Measurements from ENCODE around the gene ARHGEF16.

Gene ARHGEF16

DNA sequence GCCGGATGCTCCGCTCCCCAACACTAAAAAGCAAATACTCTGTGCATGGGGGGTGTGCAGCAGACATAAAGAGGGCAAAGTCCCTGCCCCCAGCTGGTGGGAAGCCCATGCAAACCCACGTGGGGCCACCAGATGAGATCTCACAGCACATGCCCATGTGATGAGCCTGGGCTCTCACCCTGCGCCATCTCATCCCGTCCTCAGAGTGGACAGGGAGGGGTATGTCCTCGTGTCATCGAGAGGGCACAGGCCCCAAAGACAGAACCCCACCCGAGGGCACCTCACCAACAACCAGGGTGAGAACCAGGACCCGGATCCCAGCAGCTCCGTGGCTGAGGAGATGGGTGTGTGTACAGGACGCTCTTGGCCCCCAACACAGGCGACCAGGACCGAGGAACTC is 25.1 kb upstream of the ARHGEF16 start:
- Histone ChIP-seq H3K9ac (ENCODE audit: low read depth, low read length) (no peak overlapping the region), H3K9me3 (ENCODE audit: control insufficient read depth, insufficient read depth, low read length) (no peaks in the 10 kb centered on the region), H3K4me1 (ENCODE audit: insufficient read depth, low read length) (no peaks in the 10 kb centered on the region), H3K36me3 (ENCODE audit: insufficient read depth, low read length) (no peaks in the 10 kb centered on the region)

DNA sequence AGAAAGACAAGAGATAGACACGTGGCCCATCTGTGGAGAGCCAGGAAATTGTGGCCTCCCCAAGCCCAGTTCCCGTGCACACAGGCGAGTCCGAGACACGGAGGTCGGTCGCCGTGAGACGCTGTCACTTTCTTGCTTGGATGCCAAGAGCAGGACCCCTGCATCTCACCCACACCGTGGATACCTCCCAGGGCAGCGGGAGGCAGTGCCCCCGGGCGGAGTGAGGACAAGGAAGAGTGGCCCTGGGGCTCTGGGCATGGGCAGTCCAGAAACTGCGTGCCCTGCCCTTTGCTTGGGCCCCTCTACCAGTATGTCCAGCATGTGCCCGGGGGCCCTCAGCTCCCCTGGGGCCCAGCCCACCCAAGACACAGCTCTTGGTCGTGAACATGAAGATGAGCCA is 24.7 kb upstream of the ARHGEF16 start:
- Histone ChIP-seq H3K4me1 (ENCODE audit: insufficient read depth, low read length) (no peaks in the 10 kb centered on the region), H3K9me3 (ENCODE audit: control insufficient read depth, insufficient read depth, low read length) (no peaks in the 10 kb centered on the region), H3K9ac (ENCODE audit: low read depth, low read length) (no peak overlapping the region), H3K36me3 (ENCODE audit: insufficient read depth, low read length) (no peaks in the 10 kb centered on the region)

DNA sequence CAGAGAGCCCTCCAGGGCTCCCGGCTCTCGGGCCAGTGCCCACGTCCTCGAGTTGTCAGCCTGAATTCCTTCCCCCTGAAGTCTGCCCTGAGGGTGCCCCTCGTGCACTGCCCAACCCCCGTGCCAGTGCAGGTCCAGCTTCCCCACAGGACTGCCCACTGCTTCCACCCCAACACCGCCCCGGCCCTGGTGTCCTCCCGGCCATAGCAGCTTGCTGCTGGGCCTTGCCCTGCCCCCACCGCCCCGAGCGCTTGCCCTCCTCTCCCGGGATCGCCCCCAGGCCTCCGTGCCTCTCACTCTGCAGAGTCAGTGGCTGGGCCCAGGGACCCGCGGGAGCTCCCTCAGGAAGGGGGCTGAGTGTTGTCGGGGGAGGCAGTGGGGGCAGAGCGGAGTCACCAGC is 24.1 kb upstream of the ARHGEF16 start:
- H3K4me1 ChIP-seq (ENCODE audit: insufficient read depth, low read length): no peaks in the 10 kb centered on the region
- H3K36me3 ChIP-seq (ENCODE audit: insufficient read depth, low read length): no peaks in the 10 kb centered on the region
- H3K9me3 ChIP-seq (ENCODE audit: control insufficient read depth, insufficient read depth, low read length): no peaks in the 10 kb centered on the region
- no peak overlapping the region for H3K9ac ChIP-seq (ENCODE audit: low read depth, low read length)

DNA sequence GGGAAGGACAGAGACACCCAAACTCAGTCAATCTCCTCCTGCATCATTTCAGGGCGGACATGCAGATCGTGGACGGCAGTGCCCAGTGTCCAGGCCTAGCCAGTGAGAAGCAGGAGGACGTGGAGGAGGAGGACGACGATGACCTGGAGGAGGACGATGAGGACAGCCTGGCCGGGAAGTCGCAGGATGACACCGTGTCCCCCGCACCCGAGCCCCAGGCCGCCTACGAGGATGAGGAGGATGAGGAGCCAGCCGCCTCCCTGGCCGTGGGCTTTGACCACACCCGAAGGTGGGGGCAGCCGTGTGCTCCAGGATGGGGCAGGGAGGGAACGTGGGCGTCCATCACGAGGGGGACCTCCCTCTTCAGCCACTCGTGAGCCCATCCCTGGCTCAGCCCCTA is 23.6 kb upstream of the ARHGEF16 start:
- H3K9ac ChIP-seq (ENCODE audit: low read depth, low read length): no peak overlapping the region
- no peaks in the 10 kb centered on the region for H3K4me1 ChIP-seq (ENCODE audit: insufficient read depth, low read length)
- no peaks in the 10 kb centered on the region for H3K9me3 ChIP-seq (ENCODE audit: control insufficient read depth, insufficient read depth, low read length)
- H3K36me3 ChIP-seq (ENCODE audit: insufficient read depth, low read length): no peaks in the 10 kb centered on the region

DNA sequence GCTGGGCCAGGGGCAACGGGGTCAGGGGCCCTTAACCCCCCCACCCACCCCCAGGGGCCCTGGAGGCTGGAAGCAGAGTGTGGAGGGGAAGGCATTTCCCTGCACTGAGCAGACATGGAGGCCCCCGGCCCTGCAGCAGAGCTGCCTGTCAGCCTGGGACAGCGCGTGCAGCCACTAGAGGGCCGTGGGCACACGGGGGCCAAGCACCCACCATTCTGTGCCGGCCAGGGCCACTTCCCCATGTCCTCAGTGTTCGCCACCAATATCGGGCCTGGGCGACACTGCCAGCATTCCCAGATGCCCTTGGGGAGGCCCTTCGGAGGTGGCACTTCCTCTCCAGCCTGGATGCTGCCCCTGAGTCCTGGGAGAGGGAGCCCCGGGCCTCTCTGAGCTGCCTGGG is 23.2 kb upstream of the ARHGEF16 start:
- no peaks in the 10 kb centered on the region for H3K4me1 ChIP-seq (ENCODE audit: insufficient read depth, low read length)
- H3K9ac ChIP-seq (ENCODE audit: low read depth, low read length): no peak overlapping the region
- no peaks in the 10 kb centered on the region for H3K9me3 ChIP-seq (ENCODE audit: control insufficient read depth, insufficient read depth, low read length)
- H3K36me3 ChIP-seq (ENCODE audit: insufficient read depth, low read length): no peaks in the 10 kb centered on the region

DNA sequence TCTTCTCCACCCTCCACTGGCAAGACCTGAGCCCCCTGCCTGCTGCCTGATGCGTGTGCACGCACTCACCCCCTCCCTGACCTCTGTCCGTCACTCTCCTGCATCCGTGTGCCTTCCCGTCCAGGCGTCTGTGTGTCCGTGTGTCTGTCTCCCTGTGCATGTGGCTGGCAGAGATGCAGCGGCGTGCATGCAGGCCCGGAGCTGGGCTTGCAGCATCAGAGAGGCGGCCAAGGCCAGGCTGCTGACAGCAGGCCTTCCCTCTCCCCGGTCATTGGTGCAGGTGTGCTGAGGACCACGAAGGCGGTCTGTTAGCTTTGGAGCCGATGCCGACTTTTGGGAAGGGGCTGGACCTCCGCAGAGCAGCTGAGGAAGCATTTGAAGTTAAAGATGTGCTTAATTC is 22.8 kb upstream of the ARHGEF16 start:
- no peaks in the 10 kb centered on the region for H3K36me3 ChIP-seq (ENCODE audit: insufficient read depth, low read length)
- H3K9ac ChIP-seq (ENCODE audit: low read depth, low read length): no peak overlapping the region
- no peaks in the 10 kb centered on the region for H3K4me1 ChIP-seq (ENCODE audit: insufficient read depth, low read length)
- no peaks in the 10 kb centered on the region for H3K9me3 ChIP-seq (ENCODE audit: control insufficient read depth, insufficient read depth, low read length)

DNA sequence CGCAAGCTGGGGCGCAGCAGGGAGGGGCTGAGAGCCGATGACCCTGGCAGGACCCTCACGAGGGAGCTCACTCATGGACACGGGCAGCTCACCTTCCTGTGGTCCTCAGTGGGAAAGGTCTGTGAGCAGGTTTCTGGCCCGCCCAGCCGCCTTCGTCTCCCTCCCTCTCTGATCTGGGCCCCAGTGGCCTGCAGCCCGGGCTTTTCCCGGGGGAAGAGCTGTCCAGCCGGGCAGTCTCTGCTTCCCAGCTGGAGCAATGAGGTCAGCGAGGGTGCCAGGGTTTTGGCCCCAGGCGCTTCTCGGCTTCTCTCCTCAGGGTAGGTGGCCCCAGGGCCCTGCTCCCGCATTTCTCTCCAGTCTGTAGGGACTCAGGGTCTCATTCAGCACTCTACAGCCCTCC is 22.2 kb upstream of the ARHGEF16 start:
- no peak overlapping the region for H3K9ac ChIP-seq (ENCODE audit: low read depth, low read length)
- H3K4me1 ChIP-seq (ENCODE audit: insufficient read depth, low read length): no peaks in the 10 kb centered on the region
- no peaks in the 10 kb centered on the region for H3K36me3 ChIP-seq (ENCODE audit: insufficient read depth, low read length)
- H3K9me3 ChIP-seq (ENCODE audit: control insufficient read depth, insufficient read depth, low read length): no peaks in the 10 kb centered on the region

DNA sequence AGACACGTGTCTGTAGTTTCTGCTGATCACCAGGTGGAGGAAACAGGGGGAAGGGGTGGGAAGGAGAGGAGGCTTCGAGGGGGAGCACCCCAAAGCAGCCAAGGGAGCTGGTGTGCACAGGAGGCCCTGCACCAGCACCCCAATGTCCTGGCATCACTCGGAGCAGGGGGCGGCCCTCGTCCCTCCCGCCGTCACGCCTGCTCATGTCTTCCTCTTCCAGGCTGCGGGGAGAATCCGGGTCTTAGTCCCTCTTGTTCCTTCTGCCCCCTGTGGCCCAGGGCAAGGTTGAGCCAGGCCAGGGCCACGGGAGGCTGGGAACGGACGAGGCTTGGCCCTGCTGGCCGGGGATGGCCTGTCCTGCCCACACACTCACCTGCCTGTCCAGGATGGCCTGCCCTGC is 21.4 kb upstream of the ARHGEF16 start:
- Histone ChIP-seq H3K36me3 (ENCODE audit: insufficient read depth, low read length) (no peaks in the 10 kb centered on the region), H3K9ac (ENCODE audit: low read depth, low read length) (no peak overlapping the region), H3K4me1 (ENCODE audit: insufficient read depth, low read length) (no peaks in the 10 kb centered on the region), H3K9me3 (ENCODE audit: control insufficient read depth, insufficient read depth, low read length) (no peaks in the 10 kb centered on the region)

DNA sequence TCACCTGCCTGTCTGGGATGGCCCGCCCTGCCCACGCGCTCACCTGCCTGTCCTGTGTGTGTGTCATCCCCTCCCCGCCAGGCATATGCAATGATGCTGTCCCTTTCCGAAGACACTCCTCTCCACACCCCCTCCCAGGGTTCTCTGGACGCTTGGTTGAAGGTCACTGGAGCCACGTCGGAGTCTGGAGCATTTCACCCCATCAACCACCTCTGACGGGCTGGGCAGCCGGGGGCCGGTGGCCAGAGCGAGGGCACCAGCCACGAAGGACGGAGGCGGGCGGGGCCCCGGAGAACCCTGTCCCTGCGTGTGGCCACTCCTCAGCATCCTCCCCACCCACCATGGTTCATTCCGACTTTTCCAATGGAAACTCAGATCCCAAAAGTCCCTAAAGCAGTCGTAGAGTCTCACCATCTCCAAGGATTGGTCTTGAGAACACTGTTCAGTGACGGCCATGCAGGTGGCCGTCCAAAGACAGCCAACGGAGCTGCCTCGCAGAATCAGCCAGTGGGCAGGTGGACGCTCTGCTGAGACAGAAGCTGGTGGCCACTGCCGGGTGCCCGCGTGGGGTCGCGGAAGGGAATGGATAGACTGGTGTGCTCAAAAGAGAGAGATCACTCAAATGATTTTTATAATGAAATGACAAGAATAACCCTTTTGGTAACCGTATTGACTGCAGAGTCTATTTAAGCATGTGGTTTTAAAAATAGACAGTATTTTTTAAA is 20.7 kb upstream of the ARHGEF16 start:
- no peaks in the 10 kb centered on the region for H3K36me3 ChIP-seq (ENCODE audit: insufficient read depth, low read length)
- H3K4me1 ChIP-seq (ENCODE audit: insufficient read depth, low read length): no peaks in the 10 kb centered on the region
- no peak overlapping the region for H3K9ac ChIP-seq (ENCODE audit: low read depth, low read length)
- no peaks in the 10 kb centered on the region for H3K9me3 ChIP-seq (ENCODE audit: control insufficient read depth, insufficient read depth, low read length)

DNA sequence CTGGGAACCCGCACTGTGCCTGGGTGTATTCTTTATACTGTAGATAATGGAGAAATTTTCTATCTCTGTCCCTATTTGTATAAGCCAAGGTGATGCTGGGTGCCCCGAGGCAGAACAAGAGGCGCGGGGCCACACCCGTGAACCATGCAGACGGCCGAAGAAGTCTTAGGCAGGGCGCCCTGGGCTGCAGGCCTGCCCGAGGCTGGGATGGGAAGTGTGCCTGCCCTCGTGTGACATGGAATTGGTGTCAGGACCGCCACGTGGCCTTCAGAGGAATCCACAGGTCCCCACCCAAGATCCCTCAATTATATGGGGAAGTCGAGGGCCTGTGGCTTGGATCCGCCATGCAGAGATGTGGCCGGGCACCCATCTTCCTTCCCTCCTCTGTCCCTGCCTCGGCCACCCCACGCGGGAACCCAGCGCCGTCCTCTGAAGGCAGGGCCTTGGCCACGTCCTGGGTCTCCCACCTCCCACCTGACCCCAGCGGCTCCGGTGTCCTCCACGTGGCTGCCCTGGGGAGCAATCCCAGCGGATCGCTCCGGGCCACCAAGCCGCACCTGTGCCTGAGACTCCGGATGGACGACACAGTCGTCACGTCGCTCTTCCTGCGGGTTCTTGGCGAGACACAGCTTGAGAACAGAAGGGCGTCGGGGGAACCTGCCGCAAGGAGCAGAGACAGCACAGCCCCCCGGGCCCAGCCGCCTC is 19.9 kb upstream of the ARHGEF16 start:
- Histone ChIP-seq H3K9ac (ENCODE audit: low read depth, low read length) (no peak overlapping the region), H3K36me3 (ENCODE audit: insufficient read depth, low read length) (no peaks in the 10 kb centered on the region), H3K9me3 (ENCODE audit: control insufficient read depth, insufficient read depth, low read length) (no peaks in the 10 kb centered on the region), H3K4me1 (ENCODE audit: insufficient read depth, low read length) (no peaks in the 10 kb centered on the region)

DNA sequence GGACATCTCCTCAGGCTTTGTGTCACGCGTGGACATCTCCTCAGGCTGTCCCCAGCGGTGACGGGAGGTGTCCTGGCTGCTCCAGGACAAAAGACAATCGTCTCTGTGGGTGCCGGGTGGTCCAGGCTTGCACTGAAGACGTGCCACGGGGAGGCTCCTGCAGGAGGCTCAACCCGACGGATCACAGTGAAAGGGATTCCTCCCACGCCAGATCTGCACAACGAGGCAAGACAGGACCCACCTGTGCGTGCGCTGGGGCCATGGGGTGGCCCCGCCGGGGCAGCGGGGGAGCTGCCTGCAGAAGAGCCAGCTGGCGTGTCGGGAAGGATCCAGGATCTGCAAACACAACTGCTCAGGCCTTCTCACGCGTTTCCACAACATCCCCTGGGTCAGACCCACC is 18.8 kb upstream of the ARHGEF16 start:
- Histone ChIP-seq H3K36me3 (ENCODE audit: insufficient read depth, low read length) (no peaks in the 10 kb centered on the region), H3K9me3 (ENCODE audit: control insufficient read depth, insufficient read depth, low read length) (no peaks in the 10 kb centered on the region), H3K9ac (ENCODE audit: low read depth, low read length) (no peak overlapping the region), H3K4me1 (ENCODE audit: insufficient read depth, low read length) (no peaks in the 10 kb centered on the region)

DNA sequence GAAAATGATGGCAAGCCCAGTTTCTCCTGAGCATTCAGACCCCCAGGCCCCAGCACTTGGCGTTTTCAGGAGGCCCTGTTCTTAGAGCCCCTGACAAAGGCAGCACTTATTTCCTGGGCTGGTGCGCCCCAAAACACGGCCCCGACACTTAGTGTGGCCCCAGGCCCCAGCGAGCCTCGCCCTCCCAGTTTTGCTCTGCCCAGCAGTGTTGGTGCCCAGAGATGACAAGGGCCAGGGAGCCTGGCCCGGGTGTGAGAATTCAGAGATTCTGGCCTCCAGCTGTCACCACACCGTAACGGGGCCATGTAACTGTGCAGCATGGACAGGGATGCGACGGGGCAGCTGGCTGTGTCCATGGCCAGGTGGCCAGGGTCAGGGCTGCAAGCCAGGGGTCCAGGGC is 18.0 kb upstream of the ARHGEF16 start:
- no peaks in the 10 kb centered on the region for H3K9me3 ChIP-seq (ENCODE audit: control insufficient read depth, insufficient read depth, low read length)
- no peaks in the 10 kb centered on the region for H3K36me3 ChIP-seq (ENCODE audit: insufficient read depth, low read length)
- no peaks in the 10 kb centered on the region for H3K4me1 ChIP-seq (ENCODE audit: insufficient read depth, low read length)
- H3K9ac ChIP-seq (ENCODE audit: low read depth, low read length): no peak overlapping the region

DNA sequence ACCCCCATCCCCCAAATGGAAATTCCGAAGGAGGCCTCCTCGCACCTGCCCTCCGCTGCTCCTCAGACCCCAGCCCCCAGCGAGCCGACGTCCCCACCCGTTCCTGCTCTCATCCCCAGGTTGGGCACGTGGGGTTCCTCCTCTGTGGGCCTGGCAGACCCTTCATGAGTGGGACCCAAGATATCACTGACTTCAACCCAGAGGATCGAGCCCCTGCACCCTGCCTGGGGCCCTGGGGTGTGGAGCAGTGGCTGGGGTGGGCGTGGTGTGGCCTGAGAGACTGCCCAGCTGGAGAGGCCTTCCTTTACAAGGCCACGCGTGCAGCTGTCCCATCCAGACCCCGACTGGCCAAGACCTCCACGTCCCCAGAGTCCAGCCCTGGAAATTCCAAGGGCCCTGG is 17.6 kb upstream of the ARHGEF16 start:
- H3K9me3 ChIP-seq (ENCODE audit: control insufficient read depth, insufficient read depth, low read length): no peaks in the 10 kb centered on the region
- H3K36me3 ChIP-seq (ENCODE audit: insufficient read depth, low read length): no peaks in the 10 kb centered on the region
- H3K4me1 ChIP-seq (ENCODE audit: insufficient read depth, low read length): no peaks in the 10 kb centered on the region
- H3K9ac ChIP-seq (ENCODE audit: low read depth, low read length): no peak overlapping the region

DNA sequence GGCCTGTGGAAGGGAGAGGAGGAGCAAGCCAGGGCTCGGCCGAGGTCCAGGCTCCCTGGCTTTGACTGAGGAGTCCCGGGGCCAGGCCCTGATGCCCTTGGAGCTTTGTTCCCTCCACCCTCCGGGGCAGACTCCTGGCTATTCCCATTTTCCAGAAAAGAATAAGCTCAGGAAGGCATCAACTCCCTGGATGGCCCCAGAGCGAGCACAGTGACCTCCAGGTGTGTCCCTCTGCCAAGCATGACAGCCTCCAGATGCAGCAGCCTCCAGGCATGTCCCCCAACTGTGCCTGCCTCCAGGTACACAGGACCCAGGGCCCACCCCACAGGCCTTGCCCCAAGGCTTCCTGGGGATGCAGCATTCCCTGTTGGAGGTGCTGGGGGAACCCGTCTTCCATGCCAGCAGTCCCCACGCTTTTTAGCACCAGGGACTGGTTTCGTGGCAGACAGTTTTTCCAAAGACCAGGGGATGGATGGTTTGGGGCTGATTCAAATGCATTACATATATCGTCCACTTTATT is 15.7 kb upstream of the ARHGEF16 start:
- Histone ChIP-seq H3K4me1 (ENCODE audit: insufficient read depth, low read length) (no peaks in the 10 kb centered on the region), H3K9ac (ENCODE audit: low read depth, low read length) (no peak overlapping the region), H3K9me3 (ENCODE audit: control insufficient read depth, insufficient read depth, low read length) (no peaks in the 10 kb centered on the region), H3K36me3 (ENCODE audit: insufficient read depth, low read length) (no peaks in the 10 kb centered on the region)
